ENCODE data around the gene KCNK5. TPM values are rescaled to one million over a fixed set of nuclear protein-coding genes. Genes with fewer than 3 reads are reported as not detected.

Gene KCNK5
- total RNA-seq, 1 experiment from 2014 or later = not detected

Other genes with a start within 250 kb of the KCNK5 start
- gene GLP1R, start 180.7 kb downstream of the KCNK5 start, total RNA-seq (2014; rRNA removed; shearing (Covaris generic)) = not detected in 2 replicates
- gene SAYSD1, start 114.3 kb downstream of the KCNK5 start, total RNA-seq (2014; rRNA removed; shearing (Covaris generic)) = 24.2 and 25.9 TPM in 2 replicates
- not detected in 2 replicates for gene KCNK17, start 84.9 kb upstream of the KCNK5 start, total RNA-seq (2014; rRNA removed; shearing (Covaris generic))
- not detected in 2 replicates for gene KCNK16, start 93.2 kb upstream of the KCNK5 start, total RNA-seq (2014; rRNA removed; shearing (Covaris generic))

Data from M059J (cell line).